Neural progenitor cell (in vitro differentiated cells): ENCODE data around the gene SLC4A9. TPM values are rescaled to one million over a fixed set of nuclear protein-coding genes. Genes with fewer than 3 reads are reported as not detected.

Experiments used
- DNase-seq: peaks from one replicate; pipeline ENCODE4 v3.0.0-alpha.2; 2016; ENCODE audit warnings: low spot score
- H2AFZ ChIP-seq: fragments of 200-600 bp; sonication (generic); replicated peaks from 2 replicates; pipeline ENCODE4 v1.6.1; 2016; ENCODE audit warnings: antibody characterized with exemption
- H3F3A ChIP-seq: fragments of 200-600 bp; sonication (generic); 2 replicates; pipeline ENCODE4 v1.6.1; 2016; ENCODE audit warnings: antibody characterized with exemption, low read depth
- H3K27ac ChIP-seq: fragments of 200-600 bp; sonication (generic); 2 replicates; pipeline ENCODE4 v1.5.1; 2016; ENCODE audit warnings: mild to moderate bottlenecking
- H3K27me3 ChIP-seq: fragments of 200-600 bp; sonication (generic); 2 replicates; pipeline ENCODE4 v1.6.1; 2016; ENCODE audit warnings: mild to moderate bottlenecking, moderate library complexity
- H3K36me3 ChIP-seq: fragments of 200-600 bp; sonication (generic); 2 replicates; pipeline ENCODE4 v1.5.1; 2016
- H3K4me1 ChIP-seq: fragments of 200-600 bp; sonication (generic); 2 replicates; pipeline ENCODE4 v1.6.1; 2016; ENCODE audit warnings: mixed run types
- H3K4me2 ChIP-seq: fragments of 200-600 bp; sonication (generic); 2 replicates; pipeline ENCODE4 v1.6.1; 2016
- H3K4me3 ChIP-seq: fragments of 200-600 bp; sonication (generic); 2 replicates; pipeline ENCODE4 v1.5.1; 2016
- H3K79me2 ChIP-seq: fragments of 200-600 bp; sonication (generic); 2 replicates; pipeline ENCODE4 v1.6.1; 2016; ENCODE audit warnings: low read depth
- H3K9ac ChIP-seq: fragments of 200-600 bp; sonication (generic); 2 replicates; pipeline ENCODE4 v1.6.1; 2016
- H3K9me3 ChIP-seq: fragments of 200-600 bp; sonication (generic); 2 replicates; pipeline ENCODE4 v1.5.1; 2016; ENCODE audit warnings: low read depth
- H4K20me1 ChIP-seq: fragments of 200-600 bp; sonication (generic); 2 replicates; pipeline ENCODE4 v1.6.1; 2016; ENCODE audit warnings: low read depth
- H3K27ac Mint-ChIP-seq: 3 replicates; pipeline ENCODE4 v1.8.0; 2021; ENCODE audit warnings: mixed read lengths
- H3K27me3 Mint-ChIP-seq: 2 replicates; pipeline ENCODE4 v1.8.0; 2022; ENCODE audit warnings: low read depth, mild to moderate bottlenecking, inconsistent platforms, moderate library complexity, mixed read lengths; ENCODE audit not compliant: insufficient read depth
- H3K36me3 Mint-ChIP-seq: 3 replicates; pipeline ENCODE4 v1.8.0; 2021; ENCODE audit warnings: mixed read lengths
- H3K4me1 Mint-ChIP-seq: 3 replicates; pipeline ENCODE4 v1.8.0; 2021; ENCODE audit warnings: mixed read lengths
- H3K4me3 Mint-ChIP-seq: 3 replicates; pipeline ENCODE4 v1.8.0; 2021; ENCODE audit warnings: mild to moderate bottlenecking, moderate library complexity, mixed read lengths
- H3K9me3 Mint-ChIP-seq: 3 replicates; pipeline ENCODE4 v1.8.0; 2020; ENCODE audit warnings: mixed read lengths
- CTCF ChIP-seq: fragments of 200-600 bp; sonication (generic); IDR thresholded peaks from 2 replicates; pipeline ENCODE4 v1.5.1; 2017; ENCODE audit warnings: antibody characterized with exemption, mild to moderate bottlenecking
- EZH2 ChIP-seq: fragments of 200-600 bp; sonication (generic); IDR thresholded peaks from 2 replicates; pipeline ENCODE4 v1.6.1; 2017; ENCODE audit warnings: antibody characterized with exemption, mild to moderate bottlenecking, moderate library complexity
- EZH2phosphoT487 ChIP-seq: fragments of 200-600 bp; sonication (generic); IDR thresholded peaks from 2 replicates; pipeline ENCODE4 v1.6.1; 2017; ENCODE audit warnings: antibody characterized with exemption
- total RNA-seq: library from RNA; depleted of rRNA; stranded (reverse); fragments of >200 nt; gene quantifications from 2 replicates; pipeline ENCODE4 v1.2.3, GENCODE V29; 2015; ENCODE audit warnings: low replicate concordance

Gene SLC4A9
- total RNA-seq, 1 donor from 2014 or later, result not detected

GRCh38 chr5:140365941-140366340, 5.9 kb downstream of the SLC4A9 start:
- no peaks in the 10 kb centered on the region for H3K36me3 Mint-ChIP-seq
- DNase-seq, result no peak
- Histone ChIP-seq H3K9ac (no peak overlapping the region), H3F3A (no peaks in the 10 kb centered on the region), H3K79me2 (no peaks in the 10 kb centered on the region), H3K27me3 (peaks cover 9% of the 10 kb centered on the region), H3K36me3 (no peaks in the 10 kb centered on the region), H3K4me3 (no peak overlapping the region), H3K9me3 (no peaks in the 10 kb centered on the region), H4K20me1 (no peaks in the 10 kb centered on the region), H2AFZ (no peak overlapping the region), H3K4me1 (no peaks in the 10 kb centered on the region), H3K4me2 (no peak overlapping the region), H3K27ac (no peak overlapping the region)
- peaks cover 2% of the 10 kb centered on the region for H3K27me3 Mint-ChIP-seq
- H3K9me3 Mint-ChIP-seq, result no peaks in the 10 kb centered on the region
- no peaks in the 10 kb centered on the region for H3K4me1 Mint-ChIP-seq
- TF ChIP-seq EZH2phosphoT487 (no peak), CTCF (no peak), EZH2 (no peak)
- no peak overlapping the region for H3K4me3 Mint-ChIP-seq
- H3K27ac Mint-ChIP-seq, result no peak overlapping the region

- H3K4me1 Mint-ChIP-seq, result no peaks in the 10 kb centered on the region
- Histone ChIP-seq H3K36me3 (no peaks in the 10 kb centered on the region), H3K9ac (no peak overlapping the region), H3K4me1 (no peaks in the 10 kb centered on the region), H3K4me3 (no peak overlapping the region), H2AFZ (no peak overlapping the region), H3K79me2 (no peaks in the 10 kb centered on the region), H4K20me1 (no peaks in the 10 kb centered on the region), H3K9me3 (no peaks in the 10 kb centered on the region), H3K27me3 (peaks cover 9% of the 10 kb centered on the region), H3F3A (no peaks in the 10 kb centered on the region), H3K4me2 (no peak overlapping the region), H3K27ac (no peak overlapping the region)
- no peak overlapping the region for H3K4me3 Mint-ChIP-seq
- H3K36me3 Mint-ChIP-seq, result no peaks in the 10 kb centered on the region
- no peak for DNase-seq
- H3K27me3 Mint-ChIP-seq, result peaks cover 4% of the 10 kb centered on the region
- no peak for TF ChIP-seq EZH2phosphoT487
- TF ChIP-seq CTCF, result no peak
- TF ChIP-seq EZH2, result no peak
- no peaks in the 10 kb centered on the region for H3K9me3 Mint-ChIP-seq
- no peak overlapping the region for H3K27ac Mint-ChIP-seq
These were observed 6.7 kb downstream of the SLC4A9 start for GRCh38 chr5:140366589-140367255.

- no peaks in the 10 kb centered on the region for H4K20me1 ChIP-seq
- H3F3A ChIP-seq, result no peaks in the 10 kb centered on the region
- H3K27ac Mint-ChIP-seq, result no peak overlapping the region
- no peak overlapping the region for H3K9ac ChIP-seq
- peaks cover 9% of the 10 kb centered on the region for H3K27me3 ChIP-seq
- H3K27me3 Mint-ChIP-seq, result peaks cover 4% of the 10 kb centered on the region
- no peak overlapping the region for H3K27ac ChIP-seq
- DNase-seq, result no peak
- H3K9me3 Mint-ChIP-seq, result no peaks in the 10 kb centered on the region
- no peaks in the 10 kb centered on the region for H3K4me1 Mint-ChIP-seq
- no peak overlapping the region for H3K4me3 Mint-ChIP-seq
- H3K9me3 ChIP-seq, result no peaks in the 10 kb centered on the region
- no peaks in the 10 kb centered on the region for H3K36me3 ChIP-seq
- no peak for TF ChIP-seq CTCF
- TF ChIP-seq EZH2, result no peak
- no peak for TF ChIP-seq EZH2phosphoT487
- no peaks in the 10 kb centered on the region for H3K79me2 ChIP-seq
- no peak overlapping the region for H2AFZ ChIP-seq
- no peak overlapping the region for H3K4me2 ChIP-seq
- no peak overlapping the region for H3K4me3 ChIP-seq
- no peaks in the 10 kb centered on the region for H3K4me1 ChIP-seq
- H3K36me3 Mint-ChIP-seq, result no peaks in the 10 kb centered on the region
These were observed 7.4 kb downstream of the SLC4A9 start for GRCh38 chr5:140367256-140368013.
